ENCODE data around the gene STK17A. TPM values are rescaled to one million over a fixed set of nuclear protein-coding genes. Genes with fewer than 3 reads are reported as not detected.

Gene STK17A
- total and polyA plus RNA-seq, 2 of the 8 experiments (the other 6 are each of a cell fraction or from before 2014, with no cell fraction given) = 2.2 to 12.2 TPM

GRCh38 chr7:43655584-43655983 is 72.7 kb downstream of the STK17A start:
- Histone ChIP-seq H2BK120ac (replicated peaks; ENCODE audit: low read depth, low read length) (no peak overlapping the region), H3K4me2 (ENCODE audit: insufficient read depth in 1 of 2, low read depth in 2 of 2, low read length in 2 of 2) (no peak overlapping the region), H3K27ac (ENCODE audit: low read depth, low read length) (no peak overlapping the region), H3K14ac (ENCODE audit: insufficient read length) (no peak overlapping the region), H2BK5ac (ENCODE audit: low read depth, low read length) (no peak overlapping the region), H3K36me3 (ENCODE audit: control insufficient read depth in 2 of 4, insufficient read depth in 4 of 4, low read length in 3 of 4) (peaks cover 0 to 11% (median 0%) of the 10 kb centered on the region in 4 experiments; a peak in 1 of 8 replicates), H3K9ac (replicated peaks in 1 of 4; ENCODE audit: extremely low read depth in 1 of 4, low read depth in 3 of 4, low read length in 3 of 4) (no peak overlapping the region), H3K4me1 (replicated peaks in 1 of 4; ENCODE audit: control insufficient read depth in 3 of 4, insufficient read depth in 4 of 4, low read length in 3 of 4) (peaks cover 3 to 19% (median 10%) of the 10 kb centered on the region in 4 experiments; a peak in 6 of 7 replicates), H3K27me3 (replicated peaks in 1 of 4; ENCODE audit: control insufficient read depth in 3 of 4, extremely low read depth in 1 of 4, insufficient read depth in 3 of 4, low read length in 3 of 4) (no peaks in the 10 kb centered on the region), H2BK12ac (ENCODE audit: low read depth, low read length) (no peak overlapping the region), H3K4ac (replicated peaks; ENCODE audit: insufficient read length, low read depth, low read length) (no peak overlapping the region), H3K23ac (ENCODE audit: insufficient read length) (no peak overlapping the region), H2BK15ac (ENCODE audit: low read length) (no peak overlapping the region), H3K56ac (replicated peaks; ENCODE audit: insufficient read length, low read depth, low read length) (no peak overlapping the region), H3K79me1 (ENCODE audit: low read depth, low read length) (peaks cover 8% of the 10 kb centered on the region), H3K4me3 (ENCODE audit: extremely low read depth in 1 of 4, insufficient read depth in 2 of 4, low read depth in 3 of 4, low read length in 4 of 4) (no peak overlapping the region), H4K91ac (replicated peaks; ENCODE audit: insufficient read length, low read length) (no peak overlapping the region), H3K23me2 (ENCODE audit: low read depth, low read length) (no peaks in the 10 kb centered on the region), H4K20me1 (replicated peaks in 1 of 2; ENCODE audit: control insufficient read depth in 1 of 2, insufficient read depth in 2 of 2, low read length in 2 of 2) (peaks cover 0 to 3% of the 10 kb centered on the region in 2 experiments), H2AK5ac (ENCODE audit: low read depth, low read length) (no peak overlapping the region), H2AFZ (ENCODE audit: low read length) (no peak overlapping the region), H2BK20ac (ENCODE audit: low read length) (no peak overlapping the region), H3K18ac (ENCODE audit: extremely low read depth, low read length) (no peak overlapping the region), H4K5ac (ENCODE audit: insufficient read length, low read depth, low read length) (no peak overlapping the region), H4K8ac (ENCODE audit: extremely low read depth, insufficient read depth, low read length) (no peak overlapping the region), H3K9me3 (ENCODE audit: insufficient read depth in 2 of 2, low read depth in 1 of 2, low read length in 1 of 2) (no peaks in the 10 kb centered on the region), H3K79me2 (ENCODE audit: control insufficient read depth in 1 of 2, insufficient read depth in 2 of 2, low read length in 2 of 2) (peaks cover 0 to 79% of the 10 kb centered on the region in 2 experiments; a peak in 3 of 4 replicates)
- ChIA-PET CTCF (ENCODE audit: partially characterized antibody) (interaction anchor here (0.6 to 0.7 kb wide), 2 partner anchors 145 to 183 kb away, joined by 3 to 4 read pairs; no protein-coding TSS in a partner anchor), POLR2A (ENCODE audit: partially characterized antibody) (interaction anchor here (0.8 to 1.2 kb wide), 2 partner anchors 13 to 30 kb away, joined by 4 read pairs; no protein-coding TSS in a partner anchor)
- WGBS, 2 experiments (ENCODE audit: extremely low coverage in 1 of 2, insufficient coverage in 1 of 2, insufficient read length in 1 of 2, insufficient replicate concordance in 2 of 2, low coverage in 1 of 2, low lambda C conversion rate in 2 of 2, missing lambda C conversion rate in 1 of 2) = 97% methylated on average over 3 of the region's 3 CpGs; no CpG with 5 or more reads in 1 of the 2 experiments
- no peak for DNase-seq (ENCODE audit: low read depth in 1 of 2, low spot score in 2 of 2)
- no peak for FAIRE-seq
- TF ChIP-seq EP300 (IDR thresholded peaks at IDR 0.05; ENCODE audit: borderline replicate concordance in 1 of 2, low read depth in 2 of 2, low read length in 2 of 2) (no peak), SP2 (IDR thresholded peaks at IDR 0.05; ENCODE audit: low read length) (no peak), KDM1A (IDR thresholded peaks at IDR 0.05; ENCODE audit: borderline replicate concordance, low read length) (no peak), NRF1 (IDR thresholded peaks at IDR 0.05; ENCODE audit: low read depth, low read length) (no peak), SRF (IDR thresholded peaks at IDR 0.05; ENCODE audit: low read depth, low read length) (no peak), CBX8 (IDR thresholded peaks at IDR 0.05; ENCODE audit: borderline replicate concordance, low read depth, low read length) (no peak), CHD2 (IDR thresholded peaks at IDR 0.05; ENCODE audit: low read length) (no peak), TCF12 (IDR thresholded peaks at IDR 0.05; ENCODE audit: low read depth, low read length) (no peak), CREB1 (IDR thresholded peaks at IDR 0.05) (no peak), ATF3 (IDR thresholded peaks at IDR 0.05; ENCODE audit: insufficient read depth, low read depth, low read length) (no peak), RAD21 (IDR thresholded peaks at IDR 0.05 in 1 of 2, conservative IDR thresholded peaks at IDR 0.05 in 1 of 2; ENCODE audit: low read depth in 2 of 2, low read length in 2 of 2) (no peak; a peak in 1 of 4 replicates), E2F6 (IDR thresholded peaks at IDR 0.05) (no peak), TAF1 (IDR thresholded peaks at IDR 0.05; ENCODE audit: low read depth, low read length) (no peak)
